ENCODE data around the gene CDH23.

Gene CDH23

DNA sequence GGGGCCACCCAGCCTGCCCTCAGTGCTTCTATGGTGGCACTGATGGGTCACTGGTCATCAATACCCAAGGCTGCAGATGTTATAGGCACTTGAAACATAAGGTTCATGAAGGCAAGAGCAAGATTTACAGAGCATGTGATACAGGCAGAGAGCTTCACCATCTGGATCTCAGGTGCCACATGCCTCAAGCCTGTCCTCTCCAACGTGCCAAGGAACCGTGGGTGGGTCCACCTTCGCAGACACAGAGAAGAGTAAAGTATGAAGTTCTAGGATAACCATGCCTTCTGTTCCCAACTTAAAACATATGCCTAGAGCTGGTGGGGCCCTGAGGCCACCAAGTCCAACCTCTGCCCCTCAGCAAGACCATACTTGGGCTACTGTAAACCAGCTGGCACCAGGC is 26.7 kb upstream of the CDH23 start:
- no peak for DNase-seq

DNA sequence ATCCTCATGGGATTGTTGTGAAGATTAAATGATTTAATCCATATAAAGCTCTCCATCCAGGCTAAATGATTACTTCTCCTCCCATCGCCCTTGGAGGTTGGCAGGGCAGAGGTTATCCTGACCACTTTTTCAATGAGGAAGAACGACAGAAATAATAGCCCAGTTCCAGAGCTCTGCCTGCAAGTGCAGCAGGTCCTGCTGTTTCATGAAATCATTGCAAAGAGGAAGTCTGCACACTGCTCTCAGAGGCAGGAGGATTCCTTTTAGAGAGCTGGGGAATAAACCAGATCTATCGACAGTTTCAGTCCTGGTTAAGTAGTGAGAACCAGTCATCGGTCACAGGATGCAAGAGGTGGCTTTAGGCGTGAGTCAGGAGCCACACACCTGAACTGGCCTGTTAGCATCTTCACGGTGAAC is 25.0 kb upstream of the CDH23 start:
- no peak for DNase-seq

DNA sequence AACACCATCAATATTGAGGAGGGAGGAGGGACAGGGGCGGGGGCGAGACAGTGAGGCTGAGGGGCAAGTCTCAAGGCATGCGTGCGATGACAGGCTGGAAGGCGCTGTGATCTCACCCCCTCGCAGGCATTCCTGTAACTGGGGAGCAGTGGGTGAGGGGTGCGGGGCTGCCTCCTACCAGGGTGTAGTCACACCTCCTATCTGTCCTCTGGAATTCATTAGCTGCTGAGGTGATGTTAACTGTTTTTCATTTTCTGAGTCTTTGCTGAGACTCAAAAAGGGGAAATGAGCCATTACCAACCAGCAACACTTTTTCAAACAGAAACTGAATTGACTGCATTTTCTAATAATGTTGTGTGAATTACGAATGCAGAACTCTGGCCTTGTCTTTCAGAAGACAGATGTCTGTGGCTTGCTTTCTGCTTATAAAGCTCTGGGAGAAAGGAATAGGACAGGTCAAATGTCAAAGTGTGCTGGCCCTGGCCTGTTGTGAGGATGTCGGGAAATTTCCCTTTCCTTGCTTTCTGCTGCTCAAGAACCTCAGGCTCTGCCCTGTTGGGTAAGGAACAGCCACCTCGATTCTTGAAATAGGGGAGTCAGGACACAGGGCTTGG is 23.7 kb upstream of the CDH23 start:
- no peak for DNase-seq

DNA sequence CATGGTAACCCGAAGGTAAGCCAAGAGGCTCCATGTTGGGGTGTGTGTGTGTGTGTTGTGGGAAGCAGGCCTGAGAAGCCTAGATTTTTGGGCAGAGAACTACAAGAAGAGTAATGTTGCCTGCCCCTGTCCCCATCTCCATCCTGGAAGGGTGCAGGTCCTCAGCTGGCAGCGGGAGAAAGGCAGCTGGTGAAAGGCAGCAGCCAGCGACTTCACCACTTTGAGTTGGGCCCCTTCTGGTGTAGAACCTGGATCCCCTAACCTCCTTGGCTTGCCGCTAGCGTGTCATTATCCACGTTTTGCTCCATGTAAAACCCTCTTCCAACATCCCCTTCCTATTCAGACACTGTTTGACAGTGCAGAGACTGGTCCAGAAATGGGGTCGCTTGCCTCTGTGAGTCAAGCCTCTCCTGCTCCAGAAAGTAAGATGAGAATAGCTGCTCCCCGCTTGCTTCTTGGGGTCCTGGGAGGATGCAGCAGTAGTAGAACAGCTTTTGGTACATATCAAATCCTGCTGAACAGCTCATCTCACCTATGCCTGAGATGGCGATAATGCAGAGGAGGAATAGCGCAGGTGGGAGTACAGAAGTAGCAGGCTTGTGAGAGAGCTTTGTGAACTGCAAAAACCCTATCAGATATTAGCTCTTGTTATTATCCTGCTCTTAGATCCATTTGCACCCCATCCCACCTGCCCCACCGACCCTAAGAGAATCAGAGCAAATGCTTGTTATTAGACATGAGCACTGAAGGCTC is 22.1 kb upstream of the CDH23 start:
- DNase-seq: no peak

DNA sequence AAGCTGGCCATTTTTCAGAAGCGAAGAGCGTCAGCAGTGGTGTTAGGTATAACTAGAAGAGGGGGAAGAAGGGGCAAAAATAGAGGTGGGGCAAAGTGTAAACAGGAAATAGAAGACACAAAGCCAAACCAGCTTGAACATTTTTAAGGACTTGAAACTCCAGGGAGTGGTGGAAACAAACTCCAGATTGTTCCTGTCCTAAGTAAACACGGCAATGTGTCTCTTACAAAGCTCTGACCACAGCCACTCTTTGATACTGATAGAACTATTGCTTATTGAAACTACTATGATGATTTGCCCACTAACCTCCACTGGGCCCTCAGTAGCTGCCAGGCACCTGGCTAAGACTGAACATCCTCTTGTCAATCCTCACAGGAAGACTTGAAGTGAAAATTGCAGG is 20.8 kb upstream of the CDH23 start:
- no peak for DNase-seq

DNA sequence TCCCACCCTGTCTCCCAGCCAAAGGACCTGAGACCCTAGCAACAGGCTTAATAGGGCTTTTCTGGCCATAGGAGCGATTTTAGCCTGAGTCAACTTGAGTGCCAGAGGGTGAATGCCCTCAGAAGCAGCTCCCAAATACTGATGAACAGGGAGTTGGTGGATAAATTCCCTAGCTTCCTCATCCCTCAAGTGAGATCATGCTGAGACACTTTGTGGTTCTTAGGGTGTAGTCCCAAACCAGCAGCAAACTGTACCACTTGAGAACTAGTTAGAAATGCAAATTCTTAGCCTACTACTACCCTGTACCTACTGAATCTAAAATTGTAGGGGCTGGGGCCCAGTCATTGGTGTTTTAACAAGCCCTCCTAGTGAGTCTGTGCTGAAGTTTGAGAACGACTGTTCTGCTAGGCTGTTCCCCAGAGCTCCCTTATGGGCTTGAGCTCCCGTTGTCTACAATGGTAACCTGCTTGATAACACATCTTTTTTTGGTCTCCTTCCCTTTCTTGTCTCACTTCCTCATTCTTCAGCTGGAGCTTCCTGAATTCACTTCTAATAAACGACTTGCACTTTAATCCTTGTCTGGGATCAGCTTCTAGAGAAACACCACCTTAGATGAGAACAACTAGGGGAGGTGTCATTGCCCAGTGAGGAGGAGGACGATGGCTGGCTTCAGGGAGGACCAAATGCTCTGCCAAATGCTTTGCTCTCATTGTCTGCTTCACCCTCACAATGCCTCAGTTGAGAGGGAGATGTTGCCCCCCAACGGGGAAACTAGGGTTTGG is 18.2 kb upstream of the CDH23 start:
- no peak for DNase-seq

DNA sequence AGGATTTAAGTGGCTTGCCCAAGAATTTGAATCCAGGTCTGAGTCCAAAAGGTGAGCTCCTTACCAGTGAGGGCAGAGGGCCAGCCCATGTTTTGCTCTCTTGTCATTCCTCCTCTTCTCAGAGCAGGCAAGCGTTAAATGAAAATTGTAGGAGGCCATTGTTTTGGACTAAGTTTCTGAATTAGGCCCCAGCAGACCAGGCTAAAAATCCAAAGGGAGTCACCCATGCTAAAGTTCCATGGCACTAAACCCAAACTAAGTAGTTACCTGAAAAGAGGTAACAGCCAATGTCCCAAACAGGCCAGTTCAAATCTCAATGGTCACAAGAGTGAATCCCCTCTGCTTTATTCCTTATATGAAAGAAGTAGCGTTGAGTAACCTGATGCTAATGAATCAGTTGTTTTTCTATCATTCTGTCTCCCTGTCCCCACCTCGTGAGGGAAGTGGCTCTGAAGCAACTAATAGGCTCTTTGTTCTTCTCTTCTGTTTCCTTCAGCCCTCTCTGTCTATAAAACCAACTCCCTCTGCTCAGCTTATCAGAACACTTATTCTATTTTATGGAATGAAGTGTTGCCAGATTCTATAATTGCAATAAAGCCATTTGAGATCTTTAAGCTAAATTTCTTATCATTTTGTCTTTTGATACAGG is 17.5 kb upstream of the CDH23 start:
- DNase-seq: no peak

DNA sequence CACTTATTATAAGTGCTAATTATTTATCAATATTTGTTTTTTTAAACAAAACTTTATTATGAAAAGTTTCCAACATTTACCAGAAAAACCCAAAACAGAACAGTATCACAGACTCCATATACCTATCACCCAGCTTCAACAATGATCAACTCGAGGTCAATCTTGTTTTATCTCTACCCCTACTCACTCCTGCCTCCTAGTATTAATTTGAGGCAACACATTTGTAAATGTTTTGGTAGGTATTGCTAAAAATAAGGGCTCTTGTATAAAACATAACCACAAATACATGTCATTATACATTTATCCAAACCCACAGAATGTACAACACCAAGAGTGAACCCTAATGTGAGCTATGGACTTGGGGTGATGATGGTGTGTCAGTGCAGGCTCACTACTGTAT is 15.9 kb upstream of the CDH23 start:
- no peak for DNase-seq

DNA sequence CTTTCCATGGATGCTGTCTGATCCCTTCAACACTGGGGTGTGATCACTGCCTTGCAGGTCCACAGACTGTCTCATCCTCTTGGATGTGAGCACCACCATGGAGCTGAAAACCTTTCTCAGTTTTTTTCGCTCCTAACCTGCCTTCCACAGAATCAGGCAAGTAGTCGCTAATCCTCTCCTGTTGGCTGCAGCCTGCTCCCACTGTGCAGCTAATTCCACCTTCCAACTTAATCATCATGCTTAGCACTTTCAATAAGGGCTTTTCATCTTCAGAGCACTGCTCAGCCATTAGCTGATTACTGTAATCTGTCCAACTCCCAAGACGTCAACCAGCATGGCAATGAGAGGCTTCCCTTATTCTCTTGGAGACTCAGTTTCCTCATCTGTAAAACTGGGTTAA is 15.1 kb upstream of the CDH23 start:
- no peak for DNase-seq

DNA sequence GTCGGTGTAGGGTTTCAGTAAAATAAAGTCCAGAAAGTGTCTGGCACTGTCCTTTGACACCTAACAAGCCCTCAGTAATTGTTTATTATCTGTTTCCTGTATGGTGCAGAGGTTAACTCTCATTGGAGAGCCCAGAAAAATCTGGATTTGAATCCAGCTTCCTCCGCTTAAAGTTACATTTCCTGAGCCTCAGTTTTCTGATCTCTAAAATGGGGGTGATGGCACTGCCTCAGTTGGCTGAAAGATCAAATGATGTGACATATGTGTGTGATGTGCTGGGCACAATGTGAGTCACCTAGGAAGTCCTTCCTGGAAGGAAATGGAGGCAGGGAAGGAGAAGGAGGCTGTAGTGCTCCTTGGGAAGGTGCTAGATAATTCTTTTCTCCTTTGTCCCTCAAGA is 14.7 kb upstream of the CDH23 start:
- no peak for DNase-seq

DNA sequence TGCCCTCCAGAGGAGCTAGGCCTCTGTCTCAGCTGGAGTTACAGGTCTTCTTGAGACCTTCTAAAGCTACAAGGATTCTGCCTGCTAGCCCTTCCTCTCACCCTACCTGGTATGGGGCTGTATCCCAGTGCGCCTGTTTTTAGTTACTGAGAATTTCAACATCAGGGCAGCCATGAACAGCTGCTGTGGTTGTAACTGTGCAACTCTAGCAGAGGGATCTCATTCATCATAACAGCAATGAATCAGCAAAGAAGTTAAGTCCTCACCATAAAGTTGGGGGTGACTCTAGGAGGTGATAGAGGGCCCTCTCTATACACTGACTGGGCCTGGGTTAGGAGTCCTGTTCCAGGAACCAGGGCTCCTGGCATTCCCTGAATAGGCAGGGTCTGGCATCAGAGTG is 14.0 kb upstream of the CDH23 start:
- DNase-seq: no peak

DNA sequence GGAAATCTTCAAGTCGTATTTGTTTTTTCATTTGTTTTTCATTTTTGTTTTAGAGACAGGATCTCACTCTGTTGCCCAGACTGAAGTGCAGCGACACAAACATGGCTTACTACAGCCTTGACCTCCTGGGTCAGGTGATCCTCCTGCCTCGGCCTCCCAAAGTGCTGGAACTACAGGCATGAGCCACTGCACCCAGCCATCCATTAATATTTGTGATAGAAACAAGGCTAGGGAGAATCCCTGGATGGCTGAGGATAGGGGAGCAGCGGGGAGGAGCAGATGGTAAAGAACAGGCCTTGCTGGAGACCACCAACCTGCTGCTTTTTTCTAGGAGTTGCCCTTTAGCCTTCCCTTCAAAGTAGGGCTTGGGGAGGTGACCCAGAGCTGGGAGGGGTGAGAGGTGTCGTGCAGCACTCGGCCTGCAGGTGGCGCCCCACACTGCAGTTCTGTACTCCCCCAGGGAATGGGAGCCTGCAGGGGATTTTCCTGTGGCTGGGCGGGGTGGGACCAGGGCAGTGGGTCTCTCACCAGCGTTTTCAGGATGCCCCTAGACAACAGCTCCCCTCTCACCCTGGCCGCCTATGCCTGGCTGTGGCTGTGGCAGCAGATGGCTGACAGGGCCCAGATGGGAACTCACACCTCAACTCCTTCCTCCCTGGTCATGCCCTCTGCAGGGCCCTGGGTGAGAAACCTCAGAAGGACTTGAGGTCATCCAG is 12.6 kb upstream of the CDH23 start:
- peak; percentile 70 for DNase-seq

DNA sequence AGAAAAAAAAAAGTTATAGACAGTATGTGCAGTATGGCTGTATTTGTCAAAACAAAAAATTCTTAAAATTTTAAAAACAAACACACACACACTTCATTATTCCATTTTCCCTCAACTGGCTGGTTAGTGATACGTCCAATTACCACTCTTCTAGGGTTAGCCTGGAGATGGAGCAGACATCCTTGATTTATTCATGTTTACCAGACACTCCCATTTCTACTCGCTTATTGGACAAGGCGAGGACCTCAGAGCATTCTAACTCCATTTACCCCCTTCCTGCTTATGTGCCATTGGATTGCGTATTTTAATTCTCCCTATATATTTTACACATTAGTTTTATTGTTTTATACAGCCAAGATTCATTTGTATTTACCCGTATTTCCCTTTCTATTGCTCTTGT is 8.5 kb upstream of the CDH23 start:
- DNase-seq: no peak

DNA sequence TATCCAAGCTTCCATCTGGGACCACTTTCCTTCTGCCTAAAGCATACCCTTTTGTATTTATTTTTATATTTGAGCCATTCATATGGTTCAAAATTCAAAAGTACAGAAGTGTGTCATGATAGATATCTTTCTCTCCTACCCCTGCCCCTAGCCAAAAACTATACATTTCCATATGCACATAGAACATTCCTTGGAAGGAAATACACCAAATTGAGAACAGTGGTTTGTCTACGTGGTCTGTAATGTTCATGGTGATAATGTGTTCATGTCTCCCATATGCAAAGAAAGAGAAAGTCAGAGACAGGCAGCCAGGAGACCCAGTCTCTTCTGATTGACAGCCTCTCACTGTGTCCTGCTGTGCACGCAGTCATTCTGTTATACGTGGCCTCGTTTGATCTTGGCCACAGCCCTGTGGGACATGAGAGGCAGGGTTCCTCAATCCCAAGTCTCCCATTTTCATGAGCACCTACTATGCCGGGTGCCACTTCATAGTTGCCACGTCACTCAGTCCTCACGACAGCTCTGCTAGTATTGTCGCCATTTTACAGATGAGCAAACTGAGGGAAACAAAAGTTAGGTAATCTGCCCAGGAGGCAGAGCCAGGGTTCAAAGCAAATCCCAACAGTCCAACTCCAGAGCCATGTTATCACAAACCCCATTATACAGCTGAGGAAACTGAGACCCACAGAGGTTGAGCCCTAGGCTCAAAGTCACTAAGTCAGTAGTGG is 8.0 kb upstream of the CDH23 start:
- DNase-seq: no peak

DNA sequence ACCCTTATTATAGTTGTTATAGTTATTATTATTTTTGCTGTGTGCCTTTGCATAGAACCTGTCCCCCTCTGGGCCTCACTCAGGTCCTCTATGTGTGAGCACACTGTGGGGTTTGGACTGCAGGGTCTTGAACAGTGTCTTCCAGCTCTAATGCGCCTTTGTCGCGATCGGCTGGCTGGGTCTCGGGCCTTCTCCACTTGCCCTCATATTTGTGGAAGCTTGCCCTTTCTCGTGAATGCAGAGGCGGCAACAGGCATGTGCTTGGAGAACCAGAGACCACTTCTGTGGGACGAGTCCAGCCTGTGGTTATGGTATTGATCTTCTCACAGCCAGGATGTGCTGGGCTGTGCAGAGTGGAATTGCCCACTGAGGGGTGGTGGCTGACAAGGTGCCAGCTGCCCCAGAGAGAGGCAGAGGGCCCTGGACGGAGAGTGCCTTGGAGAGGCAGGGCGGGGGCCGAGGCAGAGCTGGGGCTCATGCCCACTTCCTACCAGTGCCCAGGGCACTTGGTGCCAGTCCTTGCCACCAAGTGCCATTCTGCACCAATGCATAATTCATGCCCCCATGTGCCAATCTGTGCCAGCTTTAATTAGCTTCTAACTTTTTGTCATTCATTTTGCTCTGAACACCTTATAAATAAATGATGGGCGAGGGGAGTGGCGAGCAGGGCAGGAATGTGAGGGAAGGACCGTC is 6.8 kb upstream of the CDH23 start:
- no peak for DNase-seq

DNA sequence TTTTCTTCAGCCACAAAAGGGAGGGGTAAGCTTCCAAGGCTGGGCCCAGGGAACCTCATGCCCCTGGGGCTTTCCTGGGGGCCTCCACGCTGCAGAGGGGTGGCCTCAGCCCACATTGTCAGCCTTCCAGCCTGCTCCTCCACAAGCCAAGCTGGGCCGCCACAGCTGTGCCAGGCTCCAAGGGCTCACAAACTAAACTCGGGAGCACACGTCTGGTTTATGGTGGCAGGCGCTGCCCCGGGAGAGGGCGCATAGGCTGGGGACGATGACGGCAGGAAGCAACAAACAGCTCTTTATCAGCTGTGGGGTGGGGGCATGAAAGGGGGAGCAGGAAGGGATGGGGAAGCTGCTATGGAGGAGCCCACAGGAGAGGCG is 6.3 kb upstream of the CDH23 start:
- no peak for DNase-seq

DNA sequence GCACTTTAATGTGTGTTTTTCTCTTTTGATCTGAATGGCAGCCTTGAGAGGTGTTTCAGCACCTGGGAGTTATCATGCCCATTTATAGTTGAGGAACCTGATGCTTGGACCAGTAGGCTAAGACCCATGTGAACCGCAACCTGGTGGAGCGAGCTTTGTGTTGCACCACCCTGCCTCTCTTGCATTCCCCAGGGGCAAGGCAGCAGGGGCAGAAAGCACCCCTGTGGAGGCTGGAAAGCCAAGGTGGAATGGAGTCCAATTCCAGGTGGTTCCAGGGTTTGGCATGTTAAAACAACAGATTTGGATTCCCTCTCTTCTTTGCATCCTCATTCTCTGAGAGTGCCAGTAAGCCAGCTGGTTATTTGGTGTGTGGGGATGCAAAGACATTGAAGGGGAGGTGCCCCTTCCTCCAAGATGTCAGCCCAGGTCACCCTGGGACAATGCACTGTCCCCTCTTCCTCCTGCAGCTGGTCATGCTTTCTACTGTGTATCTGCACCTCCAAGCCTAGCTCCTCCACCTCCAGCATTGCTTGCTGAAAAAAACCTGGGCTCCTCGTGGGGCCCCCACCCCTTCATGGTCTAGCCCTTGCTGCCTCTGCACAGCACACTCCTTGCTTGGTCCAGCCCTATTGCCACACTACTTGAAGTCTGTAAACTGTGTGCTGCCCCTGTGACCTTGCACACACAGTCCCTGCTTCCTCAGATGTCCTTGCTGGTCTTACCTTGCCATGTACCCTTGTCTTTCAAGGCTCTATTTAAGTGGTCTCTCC is 5.6 kb upstream of the CDH23 start:
- no peak for DNase-seq

DNA sequence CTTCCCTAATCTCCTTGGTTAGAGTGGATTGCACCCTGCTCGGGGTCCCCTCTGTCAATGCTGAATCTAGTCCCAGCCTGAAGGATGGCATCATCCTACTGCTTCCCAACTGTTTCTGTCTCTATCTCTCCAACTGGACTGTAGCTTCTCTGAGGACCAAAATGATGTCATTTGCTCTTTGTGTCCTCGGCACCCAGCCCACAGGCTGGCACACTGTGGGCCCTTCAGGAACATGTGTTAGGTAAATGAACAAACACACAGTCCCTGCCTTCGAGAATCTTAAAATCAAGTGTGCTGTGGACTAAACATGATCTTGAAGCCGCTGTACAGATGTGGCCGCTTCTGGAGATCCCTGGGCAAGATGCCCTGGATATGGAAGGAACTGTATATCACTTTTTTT is 5.0 kb upstream of the CDH23 start:
- DNase-seq: peak; percentile 21

DNA sequence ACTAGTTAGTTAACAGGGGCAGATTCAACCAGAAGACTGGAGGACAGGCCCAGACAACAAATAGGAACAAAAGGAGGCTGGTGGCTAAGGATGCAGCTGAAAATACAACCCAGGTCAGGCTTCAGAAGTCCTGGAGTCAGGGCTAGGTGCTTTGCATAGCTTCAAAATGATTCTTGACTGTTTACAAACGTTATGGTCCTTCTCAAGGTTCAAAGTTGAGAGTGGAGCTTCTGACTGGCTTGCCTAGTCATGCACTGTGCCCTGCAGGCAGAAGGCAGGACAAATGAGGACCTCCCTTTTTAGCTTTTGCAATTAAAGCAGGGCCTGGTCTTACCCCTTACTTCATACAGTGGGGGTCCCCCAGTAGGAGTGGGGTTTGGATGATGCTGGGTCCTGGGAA is 4.4 kb upstream of the CDH23 start:
- DNase-seq: no peak

DNA sequence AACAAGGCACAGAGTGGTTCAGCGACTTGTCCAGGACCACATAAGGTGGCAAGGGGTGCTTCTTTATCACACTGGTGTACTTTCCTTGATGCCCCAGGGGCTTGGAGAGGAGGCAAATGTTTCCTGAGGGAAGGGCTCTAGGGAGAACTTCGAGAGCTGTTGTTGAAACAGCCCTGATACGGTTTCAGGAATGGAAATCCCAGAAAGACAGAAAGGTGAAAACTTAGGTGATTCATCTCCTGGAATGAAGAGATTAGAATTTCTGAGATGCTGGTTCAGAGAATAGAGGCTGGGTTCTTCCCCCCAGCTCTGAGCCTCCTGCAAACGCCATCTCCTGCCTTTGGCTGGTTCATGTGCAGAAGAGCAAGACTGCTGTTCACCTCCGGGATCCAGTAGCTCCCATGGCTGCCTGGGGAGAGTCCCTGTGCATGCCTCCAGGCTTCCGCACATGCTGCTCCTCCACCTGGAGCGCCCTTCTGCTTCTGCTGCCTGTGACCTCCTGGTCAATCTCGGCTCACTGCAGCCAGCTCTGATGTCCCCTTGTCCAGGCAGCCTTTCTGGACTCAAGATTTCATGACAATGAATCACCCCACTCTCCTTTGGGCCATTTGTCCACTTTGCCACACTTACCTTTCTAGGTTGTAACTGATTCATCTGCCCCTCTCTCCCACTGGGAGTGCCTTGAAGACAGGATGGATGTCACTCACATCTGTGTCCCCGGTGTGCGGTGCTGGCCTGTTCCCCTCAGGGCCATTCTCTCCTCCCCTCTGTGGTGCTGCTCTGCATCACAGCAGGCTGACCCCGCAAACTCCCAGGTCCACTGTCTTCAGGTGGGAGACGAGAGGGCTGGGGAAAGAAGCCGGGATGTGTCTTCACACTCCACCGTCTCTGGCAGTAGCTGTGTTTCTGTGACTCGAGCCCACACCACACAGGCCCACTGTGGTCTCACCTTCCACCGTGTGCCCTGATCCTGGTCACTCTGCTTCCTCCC is 3.6 kb upstream of the CDH23 start:
- DNase-seq: no peak
